GM21529 (cell line): ENCODE measurements around the gene ADGRL3.
"Not testable (repeated sequence)": the region's sequence is repeated elsewhere in the genome, so short reads cannot be mapped to it uniquely, and the experiment has no call there.

Source experiments
- ATAC-seq: cut with Tn5 transposase; IDR thresholded peaks from one replicate; pipeline ENCODE4 v1.9.1; 2021; ENCODE audit not compliant: unreplicated experiment

Gene ADGRL3

DNA sequence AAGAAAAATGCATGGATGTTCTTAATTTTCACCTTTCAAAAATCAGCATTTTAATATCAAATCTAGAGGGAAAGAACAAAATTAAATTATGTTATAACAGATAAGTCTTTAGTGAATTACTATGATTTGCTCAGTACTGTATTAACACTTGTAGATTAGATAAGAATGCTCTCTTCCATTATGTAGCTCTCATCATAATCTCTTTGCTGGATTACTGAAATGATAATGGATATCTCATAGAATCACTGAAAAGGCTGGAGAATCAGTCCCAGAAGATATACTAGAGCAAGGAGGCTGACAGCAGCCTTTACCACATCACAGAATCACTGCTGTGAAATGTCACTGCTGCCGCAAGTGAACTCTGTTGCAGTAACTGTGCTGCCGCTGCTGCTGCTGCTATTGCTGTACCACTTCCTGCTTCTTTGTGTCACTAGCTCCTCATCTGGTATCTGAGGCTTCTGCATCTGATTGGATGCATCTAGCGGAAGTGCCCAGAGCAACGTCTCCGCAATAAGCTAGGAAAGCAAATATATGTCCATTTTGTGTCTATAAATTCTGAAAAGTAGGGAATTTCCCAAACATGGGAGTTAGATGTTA lies 738.2 kb downstream of the ADGRL3 start:
- no peak for ATAC-seq

DNA sequence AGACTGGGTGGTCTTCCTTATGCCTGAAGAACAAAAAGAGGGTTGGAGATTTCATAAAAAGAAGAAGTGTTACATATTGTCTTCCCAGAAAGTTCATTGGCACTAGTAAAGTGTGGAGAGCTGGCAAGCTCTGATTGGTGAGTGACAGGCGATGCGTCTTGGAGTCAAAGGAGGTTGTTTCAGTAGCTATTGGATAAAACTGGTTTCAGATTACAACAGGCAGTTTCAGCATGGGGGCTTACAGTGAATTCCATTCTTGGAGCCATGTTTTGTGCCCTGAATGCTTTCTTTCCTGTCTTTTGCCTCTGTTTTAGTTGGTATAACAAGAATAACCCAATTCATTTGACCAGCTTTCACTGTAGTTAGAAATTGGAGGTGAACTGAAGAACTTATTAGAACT lies 750.5 kb downstream of the ADGRL3 start:
- ATAC-seq, result no peak

DNA sequence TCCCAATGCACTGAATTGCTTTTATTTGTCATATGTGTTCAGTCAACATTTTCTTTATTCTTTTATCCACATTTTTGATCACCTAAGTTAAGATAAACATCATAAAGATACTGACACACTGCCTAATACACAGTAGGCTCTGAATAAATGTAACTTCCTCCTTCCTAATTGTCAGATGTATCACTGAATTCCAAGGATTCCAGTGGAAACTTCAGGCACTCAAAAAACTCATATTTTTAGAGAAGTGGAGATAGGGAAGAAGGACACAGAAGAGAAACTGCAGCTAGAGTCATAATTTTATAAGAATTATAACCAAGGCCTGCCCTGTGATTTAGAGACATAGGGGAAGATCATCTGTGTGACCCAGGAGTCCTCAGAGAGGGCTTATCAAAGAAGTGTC lies 753.3 kb downstream of the ADGRL3 start:
- no peak for ATAC-seq

DNA sequence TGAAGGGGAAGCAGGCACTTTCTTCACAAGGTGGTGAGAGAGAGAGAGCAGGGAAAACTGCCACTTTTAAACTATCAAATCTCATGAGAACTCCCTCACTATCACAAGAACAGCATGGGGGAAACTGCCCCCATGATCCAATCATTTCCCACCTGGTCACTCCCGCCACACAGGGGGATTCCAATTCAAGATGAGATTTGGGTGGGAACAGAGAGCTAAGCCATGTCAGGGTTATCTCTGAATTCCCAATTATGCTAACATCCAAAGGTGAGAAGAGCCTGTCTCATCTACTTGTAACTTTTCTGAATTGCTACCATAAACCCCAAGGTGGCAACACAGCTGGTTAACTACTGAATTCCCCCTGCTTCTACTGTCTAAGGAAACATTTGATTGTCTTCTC lies 758.5 kb downstream of the ADGRL3 start:
- ATAC-seq, result no peak

DNA sequence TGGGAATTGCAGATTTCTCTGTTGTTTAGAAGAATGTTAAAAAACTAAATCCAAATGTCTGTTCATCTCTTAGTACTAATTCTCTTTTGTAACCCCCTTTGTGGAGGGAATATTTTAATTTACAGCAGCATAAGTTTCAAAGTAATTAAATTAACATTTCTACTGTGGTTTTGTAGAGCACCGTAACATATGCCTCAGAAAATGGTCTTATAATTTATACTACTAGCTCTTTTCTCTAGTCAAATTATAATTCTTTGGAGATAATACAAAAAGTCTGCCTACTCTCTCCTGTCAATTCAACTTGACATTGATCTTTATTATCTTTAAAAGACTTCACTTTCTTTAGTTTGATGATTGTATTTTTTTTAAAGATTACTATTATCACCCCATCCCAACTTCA lies 759.0 kb downstream of the ADGRL3 start:
- ATAC-seq, result no peak

DNA sequence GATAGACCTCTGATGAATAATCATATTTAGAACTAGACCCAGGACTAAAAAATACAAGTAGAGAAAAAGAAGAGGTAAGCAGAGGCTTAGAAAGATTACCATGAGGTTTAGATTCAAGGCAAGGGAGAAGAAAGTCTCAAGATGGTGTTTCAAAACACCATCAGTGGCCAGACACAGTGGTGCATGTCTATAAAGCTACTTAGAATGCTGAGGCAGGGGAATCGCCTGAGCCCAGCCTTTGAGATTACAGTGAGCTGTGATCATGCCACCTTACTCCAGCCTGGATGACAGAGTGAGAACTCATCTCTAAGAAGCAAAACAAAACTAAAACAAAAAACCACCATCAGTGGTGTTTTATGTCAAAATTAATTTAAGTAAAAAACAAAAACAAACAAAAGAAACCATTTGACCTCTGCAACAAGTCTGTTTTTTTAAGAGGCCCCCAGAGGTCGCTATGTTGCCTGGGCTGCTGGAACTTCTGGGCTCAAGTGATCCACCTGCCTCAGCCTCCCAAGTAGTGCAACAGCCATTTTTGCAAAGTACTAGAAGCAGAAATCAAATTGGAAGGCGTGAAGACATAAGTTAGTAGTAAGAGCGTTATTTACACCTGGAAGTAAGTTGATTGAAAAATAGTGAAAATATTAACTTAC lies 784.3 kb downstream of the ADGRL3 start:
- ATAC-seq, result no peak

DNA sequence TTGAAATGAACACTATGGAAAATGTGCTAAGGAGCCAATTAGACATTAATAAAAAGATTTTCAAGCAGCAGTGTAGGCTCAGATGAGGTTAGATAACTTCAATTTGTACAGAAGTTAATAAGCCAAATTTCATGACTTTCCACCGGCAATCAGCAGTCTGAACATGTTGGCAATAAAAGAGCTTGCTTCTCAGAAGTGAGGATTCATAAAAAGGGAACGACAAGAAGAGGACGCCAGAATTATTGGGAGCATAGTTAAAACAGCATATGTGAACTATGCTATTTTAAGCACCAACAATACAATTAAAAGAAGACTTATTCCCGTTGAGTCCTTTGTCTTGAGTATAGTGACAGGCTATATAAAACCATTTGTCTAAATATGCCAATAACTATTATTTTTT lies 785.3 kb downstream of the ADGRL3 start:
- ATAC-seq, result no peak

DNA sequence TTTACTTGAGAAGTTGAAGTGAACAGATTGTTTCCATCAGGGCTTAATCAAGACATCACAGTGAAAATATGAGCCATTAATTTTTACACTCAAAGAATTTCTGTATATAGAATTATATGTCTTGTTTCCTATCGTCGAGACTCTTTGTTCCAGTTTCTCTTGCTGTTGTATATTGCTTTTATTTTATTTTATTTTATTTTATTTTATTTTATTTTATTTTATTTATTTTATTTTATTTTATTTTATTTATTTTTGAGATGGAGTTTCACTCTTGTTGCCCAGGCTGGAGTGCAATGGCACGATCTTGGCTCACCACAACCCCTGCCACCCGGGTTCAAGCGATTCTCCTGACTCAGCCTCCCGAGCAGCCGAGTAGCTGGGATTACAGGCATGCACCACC lies 786.8 kb downstream of the ADGRL3 start:
- ATAC-seq, result not testable (repeated sequence)

DNA sequence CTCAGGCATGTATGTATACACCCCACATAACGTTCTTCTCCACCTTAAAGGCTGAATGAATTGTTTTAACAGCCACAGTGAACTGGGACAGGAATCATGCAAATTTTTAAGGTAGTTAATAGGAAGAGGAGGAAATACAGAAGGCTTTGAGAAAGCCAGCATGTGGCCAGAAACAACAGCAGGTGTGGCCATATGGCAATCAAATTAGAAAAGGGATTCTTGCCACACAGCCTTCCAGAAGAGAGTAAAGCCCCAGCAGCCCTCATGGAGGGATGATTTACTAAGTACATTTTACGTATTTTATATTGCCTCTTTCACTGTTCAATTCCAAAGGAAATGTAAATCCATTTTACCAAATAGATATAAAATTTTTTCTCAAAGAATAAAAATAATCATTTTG lies 792.2 kb downstream of the ADGRL3 start:
- ATAC-seq, result no peak

DNA sequence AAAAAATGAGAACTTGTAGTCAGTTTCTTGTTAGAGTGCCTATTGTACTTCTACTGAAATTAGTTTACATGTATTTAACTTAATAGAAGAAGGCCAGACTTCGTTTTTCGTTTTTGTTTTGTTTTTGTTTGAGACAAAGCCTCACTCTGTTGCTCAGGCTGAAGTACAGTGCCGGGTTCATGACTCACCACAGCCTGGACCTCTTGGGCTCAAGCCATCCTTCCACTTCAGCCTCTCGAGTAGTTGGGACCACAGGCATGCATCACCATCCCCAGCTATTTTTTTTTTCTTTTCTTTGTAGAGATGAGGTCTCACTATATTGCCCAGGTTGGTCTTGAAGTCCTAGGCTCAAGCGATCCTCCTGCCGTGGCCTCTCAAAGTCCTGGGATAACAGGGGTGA lies 793.9 kb downstream of the ADGRL3 start:
- ATAC-seq, result no peak

DNA sequence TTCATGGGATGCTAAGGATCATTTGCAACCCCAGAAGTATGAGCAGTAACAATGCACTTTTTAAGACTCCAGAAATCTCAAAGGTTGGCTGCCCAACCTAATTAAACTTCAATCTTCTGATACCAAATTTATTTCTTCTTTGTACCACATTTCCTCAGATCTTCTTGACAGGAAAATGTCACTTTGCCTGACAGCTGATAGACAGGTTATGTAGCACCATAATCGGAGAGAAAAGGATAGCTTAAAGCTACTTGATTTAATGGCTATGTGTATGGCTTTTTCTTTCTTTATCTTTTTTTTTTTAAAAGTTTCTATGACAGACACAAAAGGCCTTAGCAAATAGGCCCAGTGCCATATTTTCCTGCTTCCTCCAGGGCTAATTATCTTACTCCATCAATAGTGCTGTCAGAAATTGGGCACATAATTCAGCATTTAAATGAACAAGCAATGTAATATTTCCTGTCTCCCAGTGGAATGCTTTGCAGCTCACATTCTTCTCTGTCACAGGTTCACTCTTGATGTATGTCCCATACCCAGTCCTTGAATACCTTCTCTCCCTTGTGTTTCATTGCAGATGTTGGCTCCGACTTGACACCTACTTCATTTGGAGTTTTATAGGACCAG lies 795.7 kb downstream of the ADGRL3 start:
- ATAC-seq, result no peak

DNA sequence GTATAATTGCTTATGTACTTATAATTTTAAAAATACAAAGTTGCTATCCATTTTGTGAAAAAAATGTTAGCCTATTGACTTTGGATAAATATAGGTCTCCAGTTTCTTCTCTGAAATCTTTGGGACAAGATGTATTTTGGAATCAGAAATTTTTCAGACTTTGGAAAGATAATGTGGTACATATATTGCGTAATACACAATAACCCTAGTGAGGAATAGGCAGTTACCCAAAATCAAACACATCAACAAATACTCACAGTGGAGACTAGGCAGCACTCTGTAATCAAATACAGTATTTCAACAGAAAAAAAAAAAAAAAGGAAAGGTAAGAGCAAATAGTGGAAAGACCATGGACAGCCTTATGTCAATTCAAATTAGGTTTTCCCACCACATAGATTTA lies 796.8 kb downstream of the ADGRL3 start:
- ATAC-seq, result no peak

DNA sequence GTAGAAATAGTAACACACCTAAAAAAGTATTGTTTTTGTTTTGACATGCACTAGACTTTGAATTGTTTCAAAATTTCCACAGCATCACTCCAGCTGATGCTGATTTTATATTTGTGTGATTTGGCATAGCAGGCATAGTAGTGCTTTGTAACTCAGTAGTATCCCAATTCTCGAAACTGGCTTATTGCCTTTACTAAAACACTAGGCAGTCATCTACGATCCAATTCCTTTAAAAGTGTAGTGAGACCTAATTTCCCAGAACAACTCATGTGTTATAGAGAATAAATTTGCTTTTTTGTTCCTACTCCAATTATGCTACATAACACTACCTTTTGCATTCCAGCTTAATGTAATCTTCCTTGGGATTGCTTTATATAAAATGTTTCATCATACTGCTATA lies 797.7 kb downstream of the ADGRL3 start:
- ATAC-seq, result no peak

DNA sequence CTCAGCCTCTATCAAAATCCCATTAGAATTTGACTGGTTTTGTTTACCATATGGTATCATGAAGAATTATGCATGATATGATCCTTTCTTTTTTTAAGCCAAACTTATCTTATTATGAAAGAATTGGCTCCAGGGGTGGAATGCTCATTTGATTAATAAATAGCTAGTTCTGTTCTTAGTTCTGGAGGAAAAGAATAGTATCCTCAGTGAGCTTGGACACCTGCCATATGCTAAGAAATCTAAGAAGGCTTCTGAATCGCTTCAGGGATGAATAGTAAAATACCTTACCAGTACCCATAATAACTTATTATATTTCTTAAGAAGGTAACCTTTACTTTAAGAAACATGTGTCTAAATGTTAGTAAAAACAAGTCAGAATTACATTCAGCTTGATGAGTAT lies 803.6 kb downstream of the ADGRL3 start:
- ATAC-seq, result no peak

DNA sequence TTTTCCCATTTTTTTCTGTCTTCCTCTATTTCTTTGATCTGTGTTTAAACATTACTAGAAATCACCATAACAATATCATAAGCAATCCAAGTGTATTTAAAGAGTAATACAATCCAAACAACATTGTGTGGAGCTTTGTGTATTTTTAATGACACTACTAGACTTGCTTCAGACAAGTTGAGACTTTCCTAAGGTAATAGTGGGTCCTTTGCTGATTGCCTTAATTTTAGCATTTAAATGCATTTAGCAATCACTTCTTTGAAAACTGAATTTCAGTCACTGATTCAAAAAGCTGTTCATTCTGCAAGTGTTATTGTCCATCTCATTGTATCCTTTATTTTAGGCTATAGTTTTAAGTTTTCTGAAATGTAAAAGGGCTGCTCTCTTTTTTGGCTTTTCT lies 804.8 kb downstream of the ADGRL3 start:
- no peak for ATAC-seq

DNA sequence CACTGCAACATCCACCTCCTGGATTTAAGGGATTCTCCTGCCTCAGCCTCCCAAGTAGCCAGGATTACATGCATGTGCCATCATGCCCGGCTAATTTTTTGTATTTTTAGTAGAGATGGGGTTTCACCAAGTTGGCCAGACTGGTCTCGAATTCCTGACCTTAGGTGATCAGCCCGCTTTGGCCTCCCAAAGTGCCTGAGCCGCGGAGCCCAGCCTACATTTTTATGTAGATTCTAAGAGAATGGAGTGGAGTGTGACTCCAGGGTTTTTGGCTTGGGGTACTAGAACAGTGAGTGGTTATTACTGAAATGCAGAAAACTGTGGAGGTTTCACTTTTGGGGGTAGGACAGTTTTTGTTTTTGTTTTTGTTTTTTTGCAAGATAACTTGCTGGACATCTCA lies 806.0 kb downstream of the ADGRL3 start:
- no peak for ATAC-seq

DNA sequence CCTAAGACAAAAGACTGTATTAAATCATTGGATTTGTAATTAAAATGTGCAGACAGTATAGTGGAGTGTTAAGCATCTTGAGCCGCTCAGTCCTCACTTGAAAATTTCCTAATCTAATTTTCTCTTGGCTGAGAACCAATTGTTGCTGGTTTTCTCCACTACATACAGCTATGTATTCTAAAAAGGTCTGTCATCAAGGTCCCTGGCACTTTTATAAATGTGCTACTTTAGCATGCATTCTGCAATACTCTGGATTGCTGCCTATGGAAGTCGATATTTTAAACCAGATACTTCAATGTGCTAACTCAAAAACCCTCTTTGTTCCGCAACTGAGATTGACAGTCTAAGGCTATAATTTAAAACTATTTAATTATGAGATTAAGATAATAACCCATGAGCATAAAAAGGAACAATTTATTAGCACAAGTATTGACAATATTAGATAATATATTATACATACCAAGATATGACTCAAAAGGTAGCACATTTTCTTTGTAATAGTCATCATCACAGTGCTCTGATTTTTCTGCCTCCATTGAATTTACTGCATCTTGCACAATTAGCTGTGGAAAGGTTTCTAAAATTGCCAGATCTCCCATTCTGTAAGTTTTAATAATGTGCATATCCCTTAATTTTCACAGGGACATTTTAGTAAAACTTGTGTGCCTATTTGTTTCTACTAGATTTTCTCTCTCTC lies 815.1 kb downstream of the ADGRL3 start:
- no peak for ATAC-seq

DNA sequence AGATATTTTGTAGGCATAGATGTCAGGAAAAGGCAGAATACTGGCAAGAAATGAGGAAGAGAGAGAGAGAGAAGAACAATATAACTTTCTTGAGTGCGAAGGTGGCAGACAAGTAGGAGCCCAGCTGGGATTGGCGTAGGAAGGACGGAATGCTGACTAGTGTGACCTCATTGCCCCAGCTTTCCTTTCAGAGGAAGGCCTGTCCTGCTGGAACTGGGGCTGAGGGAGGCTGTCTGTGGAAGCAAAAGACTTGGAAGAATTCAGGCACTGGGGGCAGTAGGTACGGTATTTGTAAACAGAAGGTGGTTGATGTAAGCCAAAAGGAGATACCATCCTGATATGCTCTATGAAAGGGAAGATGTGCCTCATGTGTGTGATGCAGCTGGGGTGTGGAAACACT lies 818.4 kb downstream of the ADGRL3 start:
- no peak for ATAC-seq

DNA sequence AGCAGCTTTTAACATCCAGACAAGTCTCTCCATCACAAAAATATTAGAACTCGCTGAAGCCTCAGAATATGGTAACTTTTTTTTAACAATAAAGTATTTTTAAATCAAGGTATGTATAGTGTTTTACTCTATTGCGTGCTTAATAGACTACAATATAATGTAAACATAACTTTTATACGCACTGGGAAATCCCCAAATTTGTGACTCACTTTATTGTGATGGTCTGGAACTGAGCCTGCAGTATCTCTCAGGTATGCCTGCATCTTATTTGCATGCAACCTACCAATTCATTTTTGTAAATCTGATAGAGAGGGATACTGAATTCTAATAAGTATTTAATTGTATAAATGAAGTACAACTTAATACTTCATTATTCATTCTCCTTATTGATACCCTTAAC lies 823.5 kb downstream of the ADGRL3 start:
- no peak for ATAC-seq

DNA sequence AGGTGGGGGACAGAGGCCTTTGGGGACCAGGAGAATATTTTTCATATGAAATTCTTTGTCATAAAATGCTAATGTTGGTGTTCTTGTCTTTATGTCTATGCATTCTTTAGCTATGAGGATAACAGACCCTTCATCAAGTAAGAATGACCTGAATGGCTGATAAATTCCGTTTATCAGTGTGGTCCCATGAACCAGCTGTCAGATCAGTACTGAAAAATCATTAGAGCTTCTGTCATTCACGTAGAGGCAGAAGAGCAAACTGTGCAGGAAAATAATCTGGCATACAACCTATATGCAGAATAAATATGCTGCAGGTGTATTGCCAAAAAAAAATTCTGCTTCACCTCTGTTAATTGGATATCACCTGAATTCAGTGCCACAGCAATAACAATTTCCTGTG lies 828.6 kb downstream of the ADGRL3 start:
- no peak for ATAC-seq

DNA sequence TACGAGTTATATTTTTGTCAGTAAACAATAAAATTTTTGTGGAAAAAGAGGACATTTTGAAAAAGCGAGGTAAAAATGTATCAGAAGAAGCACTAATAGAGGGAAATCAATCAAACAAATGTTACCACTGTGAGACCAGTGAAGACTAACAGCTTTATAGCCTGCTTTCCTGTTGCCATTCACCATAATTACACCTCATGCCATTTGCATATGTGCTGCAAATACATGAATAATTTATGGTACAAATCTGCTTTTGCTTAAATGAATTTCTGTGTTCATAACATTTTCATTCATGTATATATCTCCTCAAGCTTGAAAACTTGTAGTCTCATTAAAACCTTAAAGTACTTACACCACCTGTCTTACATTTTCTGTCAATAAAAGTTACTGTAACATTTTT lies 830.8 kb downstream of the ADGRL3 start:
- ATAC-seq, result no peak

DNA sequence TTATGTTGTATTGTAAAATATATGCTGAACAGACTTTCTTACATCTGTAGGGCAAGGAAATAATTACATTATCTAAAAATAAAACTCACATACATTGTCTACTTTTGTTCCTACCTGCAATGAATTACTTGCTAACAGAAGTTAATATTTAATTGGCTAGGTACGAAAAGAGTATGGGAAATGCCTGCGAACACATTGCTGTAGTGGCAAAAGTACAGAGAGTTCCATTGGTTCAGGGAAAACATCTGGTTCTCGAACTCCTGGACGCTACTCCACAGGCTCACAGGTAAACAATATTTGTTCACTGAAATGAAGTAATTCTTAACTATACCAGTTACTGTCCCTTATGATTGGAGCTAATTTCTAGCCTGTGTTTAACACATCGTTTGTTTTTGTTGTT lies 837.4 kb downstream of the ADGRL3 start:
- no peak for ATAC-seq
